ENCODE results near the gene TAF1B. TPM values are rescaled to one million over a fixed set of nuclear protein-coding genes. Genes with fewer than 3 reads are reported as not detected.
"Not testable (repeated sequence)": the region's sequence is repeated elsewhere in the genome, so short reads cannot be mapped to it uniquely, and the experiment has no call there.

TAF1B gene
- total RNA-seq, 6 experiments from 2014 or later: 4.8 to 8.1 (median 6.6) TPM

DNA sequence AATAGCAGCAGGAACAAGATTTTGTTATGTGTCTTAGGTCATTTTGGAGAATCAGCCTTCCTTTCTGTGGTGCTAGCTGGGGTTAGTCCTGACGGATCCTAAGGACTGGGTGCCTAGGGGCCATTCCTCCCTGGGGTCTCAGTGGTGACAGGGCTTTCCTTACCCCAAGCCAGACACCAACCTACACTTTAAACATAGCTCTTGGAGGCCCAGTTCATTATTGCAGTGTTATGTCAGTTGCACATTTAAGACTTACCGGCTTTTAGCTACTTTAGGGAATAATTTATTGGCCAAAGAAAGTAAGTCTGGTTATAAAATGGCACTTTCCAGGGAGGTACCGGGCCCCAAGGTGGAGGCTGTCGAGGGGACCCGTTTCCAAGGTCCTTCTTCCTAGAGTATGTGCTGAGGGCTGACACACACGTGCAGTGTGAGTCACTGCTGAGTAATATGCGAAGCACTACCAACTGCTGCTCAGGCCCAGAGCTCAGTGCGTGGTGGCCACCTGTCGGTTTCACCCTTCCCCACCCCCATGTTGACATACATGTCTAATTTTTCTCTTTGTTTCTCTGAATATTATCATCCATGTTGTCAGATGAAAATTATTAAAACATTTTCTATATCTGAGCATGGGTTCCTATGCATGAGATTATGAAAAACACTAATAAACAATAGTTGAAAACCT is 71.3 kb downstream of the TAF1B start:
- no peak for ATAC-seq
- Histone ChIP-seq H3K27me3 (no peaks in the 10 kb centered on the region), H3K4me1 (peaks cover 0 to 10% (median 0%) of the 10 kb centered on the region in 4 donors), H3K36me3 (peaks cover 0 to 2% (median 0%) of the 10 kb centered on the region in 4 donors), H3K4me3 (no peak overlapping the region), H3K9me3 (no peaks in the 10 kb centered on the region), H3K27ac (no peak overlapping the region)
- WGBS (ENCODE audit: insufficient coverage, low coverage, low lambda C conversion rate, missing lambda C conversion rate): 87% methylated on average over 6 of the region's 9 CpGs
- intact Hi-C loops (cut with DNase I): no loop called here
- no peak for TF ChIP-seq POLR2A (IDR thresholded peaks at IDR 0.05)
- TF ChIP-seq, protein P1, sequence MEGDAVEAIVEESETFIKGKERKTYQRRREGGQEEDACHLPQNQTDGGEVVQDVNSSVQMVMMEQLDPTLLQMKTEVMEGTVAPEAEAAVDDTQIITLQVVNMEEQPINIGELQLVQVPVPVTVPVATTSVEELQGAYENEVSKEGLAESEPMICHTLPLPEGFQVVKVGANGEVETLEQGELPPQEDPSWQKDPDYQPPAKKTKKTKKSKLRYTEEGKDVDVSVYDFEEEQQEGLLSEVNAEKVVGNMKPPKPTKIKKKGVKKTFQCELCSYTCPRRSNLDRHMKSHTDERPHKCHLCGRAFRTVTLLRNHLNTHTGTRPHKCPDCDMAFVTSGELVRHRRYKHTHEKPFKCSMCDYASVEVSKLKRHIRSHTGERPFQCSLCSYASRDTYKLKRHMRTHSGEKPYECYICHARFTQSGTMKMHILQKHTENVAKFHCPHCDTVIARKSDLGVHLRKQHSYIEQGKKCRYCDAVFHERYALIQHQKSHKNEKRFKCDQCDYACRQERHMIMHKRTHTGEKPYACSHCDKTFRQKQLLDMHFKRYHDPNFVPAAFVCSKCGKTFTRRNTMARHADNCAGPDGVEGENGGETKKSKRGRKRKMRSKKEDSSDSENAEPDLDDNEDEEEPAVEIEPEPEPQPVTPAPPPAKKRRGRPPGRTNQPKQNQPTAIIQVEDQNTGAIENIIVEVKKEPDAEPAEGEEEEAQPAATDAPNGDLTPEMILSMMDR (IDR thresholded peaks at IDR 0.05): no peak
- no peak for DNase-seq

DNA sequence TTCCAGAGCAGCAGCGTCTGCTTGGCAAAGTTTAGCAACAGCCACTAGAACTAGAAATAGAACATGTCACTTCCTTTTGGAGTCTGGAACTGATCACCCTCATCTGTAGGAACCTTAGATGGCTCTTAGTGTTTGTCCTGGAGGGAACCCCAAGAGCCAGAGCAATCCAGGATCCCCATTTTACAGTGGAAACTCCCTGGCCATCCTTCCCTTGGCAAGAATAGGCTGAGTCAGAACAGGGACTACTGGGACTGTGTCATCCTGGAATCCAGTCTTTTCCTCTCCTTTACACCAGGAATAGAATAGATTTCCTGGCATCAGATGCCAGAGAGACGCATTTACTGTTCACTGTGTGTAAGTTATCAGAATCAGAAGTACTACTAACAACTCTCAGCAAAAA is 75.0 kb downstream of the TAF1B start:
- WGBS (ENCODE audit: insufficient coverage, low coverage, low lambda C conversion rate, missing lambda C conversion rate): 58% methylated on average over 2 of the region's 2 CpGs

DNA sequence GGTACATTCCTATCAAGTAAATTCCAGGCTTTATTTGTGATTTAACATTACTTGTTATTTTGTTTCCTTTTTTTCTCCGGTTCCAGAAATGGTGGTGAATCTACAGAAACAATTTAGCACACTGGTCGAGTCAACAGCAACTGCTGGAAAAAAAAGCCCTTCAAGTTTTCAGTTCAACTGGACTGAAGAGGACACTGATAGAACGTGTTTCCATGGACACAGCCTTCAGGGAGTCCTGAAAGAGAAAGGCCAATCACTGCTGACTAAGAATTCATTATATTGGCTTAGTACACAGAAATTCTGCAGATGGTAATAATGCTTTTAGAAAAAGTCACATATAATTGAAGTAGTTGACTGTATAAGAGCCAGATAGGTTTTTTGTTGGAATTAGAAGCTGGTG is 76.2 kb downstream of the TAF1B start:
- intact Hi-C loops (cut with DNase I): no loop called here

More for the DNA sequence above, 75.0 kb downstream of the TAF1B start:
- DNase-seq (no peak), ATAC-seq (no peak)
- Histone ChIP-seq H3K36me3 (peaks cover 0 to 3% (median 0%) of the 10 kb centered on the region in 4 donors), H3K27me3 (no peaks in the 10 kb centered on the region), H3K4me1 (no peaks in the 10 kb centered on the region), H3K4me3 (no peak overlapping the region), H3K9me3 (no peaks in the 10 kb centered on the region), H3K27ac (no peak overlapping the region)
- TF ChIP-seq, protein P1 (IDR thresholded peaks at IDR 0.05): no peak
- TF ChIP-seq POLR2A (IDR thresholded peaks at IDR 0.05): no peak
- intact Hi-C loops (cut with DNase I): no loop called here

DNA sequence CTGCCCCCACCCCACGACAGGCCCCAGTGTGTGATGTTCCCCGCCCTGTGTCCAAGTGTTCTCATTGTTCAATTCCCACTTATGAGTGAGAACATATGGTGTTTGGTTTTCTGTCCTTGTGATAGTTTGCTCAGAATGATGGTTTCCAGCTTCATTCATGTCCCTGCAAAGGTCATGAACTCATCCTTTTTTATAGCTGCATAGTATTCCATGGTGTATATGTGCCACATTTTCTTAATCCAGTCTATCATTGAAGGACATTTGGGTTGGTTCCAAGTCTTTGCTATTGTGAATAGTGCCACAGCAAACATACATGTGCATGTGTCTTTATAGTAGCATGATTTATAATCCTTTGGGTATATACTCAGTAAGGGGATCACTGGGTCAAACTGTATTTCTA is 83.7 kb downstream of the TAF1B start:
- H3K36me3 ChIP-seq; ATAC-seq; H3K4me3 ChIP-seq; H3K27me3 ChIP-seq; intact Hi-C loops (cut with DNase I); DNase-seq; H3K4me1 ChIP-seq; H3K9me3 ChIP-seq; H3K27ac ChIP-seq: not testable (repeated sequence)
- WGBS (ENCODE audit: insufficient coverage, low coverage, low lambda C conversion rate, missing lambda C conversion rate): no CpG with 5 or more reads among the region's 2 CpGs

More for the DNA sequence above, 76.2 kb downstream of the TAF1B start:
- DNase-seq (no peak), ATAC-seq (no peak)
- no peaks in the 10 kb centered on the region for H3K9me3 ChIP-seq
- TF ChIP-seq POLR2A (IDR thresholded peaks at IDR 0.05): no peak
- TF ChIP-seq, protein P1 (IDR thresholded peaks at IDR 0.05): no peak
- H3K27me3 ChIP-seq: no peaks in the 10 kb centered on the region
- no peaks in the 10 kb centered on the region for H3K4me1 ChIP-seq
- no peak overlapping the region for H3K27ac ChIP-seq
- WGBS (ENCODE audit: insufficient coverage, low coverage, low lambda C conversion rate, missing lambda C conversion rate): 84% methylated on average over 3 of the region's 3 CpGs
- H3K4me3 ChIP-seq: no peak overlapping the region
- peaks cover 0 to 3% (median 0%) of the 10 kb centered on the region in 4 donors for H3K36me3 ChIP-seq

DNA sequence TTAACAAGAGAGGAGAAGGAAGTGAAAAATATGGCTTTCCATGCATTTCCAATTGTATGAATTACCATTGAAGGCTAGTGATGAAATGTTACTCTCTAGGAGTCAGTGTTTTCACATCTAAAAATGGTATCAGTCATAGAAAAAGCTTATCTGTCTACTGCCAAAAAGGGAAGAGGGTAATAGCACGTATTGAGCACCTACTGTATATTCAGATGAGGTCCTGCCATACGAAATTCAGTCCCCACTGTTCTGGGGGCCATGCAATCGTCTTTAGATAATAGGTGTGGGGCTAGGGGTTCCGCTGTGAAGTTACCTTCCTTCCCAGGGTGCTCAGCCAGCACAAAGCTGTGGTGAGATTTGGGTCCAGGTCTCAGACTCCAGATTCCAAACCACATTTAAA is 94.0 kb downstream of the TAF1B start:
- no peak for TF ChIP-seq POLR2A (IDR thresholded peaks at IDR 0.05)
- TF ChIP-seq, protein P1 (IDR thresholded peaks at IDR 0.05): no peak
- DNase-seq: no peak
- no peak overlapping the region for H3K4me3 ChIP-seq
- H3K27me3 ChIP-seq: no peaks in the 10 kb centered on the region
- intact Hi-C loops (cut with DNase I): no loop called here
- H3K27ac ChIP-seq: no peak overlapping the region
- no peak for ATAC-seq
- H3K9me3 ChIP-seq: no peaks in the 10 kb centered on the region
- H3K36me3 ChIP-seq: peaks cover 0 to 13% (median 3%) of the 10 kb centered on the region in 4 donors
- 80% methylated on average over 2 of the region's 4 CpGs for WGBS (ENCODE audit: insufficient coverage, low coverage, low lambda C conversion rate, missing lambda C conversion rate)
- no peaks in the 10 kb centered on the region for H3K4me1 ChIP-seq
